ENCODE data around the gene DNASE1L2.

The DNASE1L2 gene

DNA sequence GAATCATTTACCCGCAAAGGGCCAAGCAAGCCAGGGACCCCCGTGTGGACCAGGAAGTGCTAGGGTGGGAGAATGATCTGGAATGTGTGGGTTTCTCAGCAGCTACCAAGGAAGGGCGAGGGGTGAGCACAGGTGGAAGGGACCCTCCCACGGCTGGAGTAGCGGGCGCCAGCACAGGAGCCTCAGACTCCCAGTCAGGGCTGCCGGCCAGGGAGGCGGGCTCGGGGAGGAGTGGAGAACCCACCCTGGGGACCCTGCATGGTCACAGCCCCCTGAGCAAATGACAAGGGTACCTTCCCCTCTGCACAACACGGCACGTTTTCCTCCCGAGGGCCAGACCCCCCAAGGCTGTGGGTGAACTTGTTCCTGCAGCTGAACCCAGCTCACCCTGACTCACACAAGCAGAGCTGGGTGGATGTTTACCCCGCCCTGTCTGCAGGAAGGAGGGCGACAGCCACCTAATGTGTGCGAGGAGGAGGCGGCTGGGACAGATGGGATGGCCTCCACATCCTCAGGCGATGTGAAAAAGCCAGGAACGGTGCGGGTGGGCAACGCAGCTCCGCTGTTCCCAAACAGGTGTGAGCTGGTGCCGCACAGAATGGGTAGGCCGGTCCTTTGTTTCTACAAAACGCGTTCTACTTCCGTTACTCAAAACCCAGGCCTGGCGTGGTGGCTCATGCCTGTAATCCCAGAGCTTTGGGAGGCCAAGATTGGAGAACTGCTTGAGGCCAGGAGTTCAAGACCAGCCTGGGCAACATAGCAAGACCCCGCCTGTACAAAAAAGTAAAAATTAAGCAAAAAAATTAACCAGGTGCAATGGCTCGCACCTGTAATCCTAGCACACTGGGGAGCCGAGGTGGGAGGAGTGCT, 8.9 kb downstream of the DNASE1L2 start:
- Histone ChIP-seq H4K8ac (ENCODE audit: low read length) (no peak overlapping the region), H2BK120ac (ENCODE audit: low read depth, low read length) (no peak overlapping the region), H3K27me3 (ENCODE audit: control insufficient read depth in 1 of 2, insufficient read depth in 1 of 2, low read length in 2 of 2) (no peaks in the 10 kb centered on the region), H2BK5ac (ENCODE audit: low read depth, low read length, poor library complexity, severe bottlenecking) (no peak overlapping the region), H3K4me1 (ENCODE audit: control insufficient read depth, insufficient read depth, low read depth, low read length) (peaks cover 3% of the 10 kb centered on the region), H3K27ac (ENCODE audit: low read length, poor library complexity, severe bottlenecking) (no peak overlapping the region), H3K23ac (ENCODE audit: low read length in 2 of 2) (no peak overlapping the region), H3K4me2 (ENCODE audit: low read length, poor library complexity, severe bottlenecking) (no peak overlapping the region), H2AFZ (ENCODE audit: low read depth, low read length) (no peak overlapping the region), H2AK5ac (ENCODE audit: low read length, severe bottlenecking) (no peak overlapping the region), H3K18ac (ENCODE audit: low read depth in 1 of 2, low read length in 2 of 2) (no peak overlapping the region), H3K36me3 (ENCODE audit: control insufficient read depth in 1 of 2, insufficient read depth in 2 of 2, low read depth in 1 of 2, low read length in 2 of 2) (peaks cover 46 to 48% of the 10 kb centered on the region in 2 experiments), H3K14ac (ENCODE audit: low read length in 2 of 2) (no peak overlapping the region), H4K91ac (ENCODE audit: low read length) (no peak overlapping the region), H3K4me3 (ENCODE audit: insufficient read depth in 1 of 2, low read depth in 1 of 2, low read length in 2 of 2) (no peak overlapping the region), H3K9me3 (ENCODE audit: control insufficient read depth, low read length) (no peaks in the 10 kb centered on the region), H2BK15ac (ENCODE audit: low read depth, poor library complexity, severe bottlenecking) (no peak overlapping the region), H3K4ac (ENCODE audit: low read depth in 1 of 2, low read length in 2 of 2) (no peak overlapping the region), H2BK12ac (ENCODE audit: low read length in 2 of 2) (no peak overlapping the region), H3K79me1 (replicated peaks; ENCODE audit: low read length, poor library complexity, severe bottlenecking) (peaks cover 27% of the 10 kb centered on the region), H3K9ac (ENCODE audit: low read length) (no peak overlapping the region)
- WGBS: 94% methylated on average over 30 of the region's 30 CpGs
- no peak for DNase-seq

GRCh38 chr16:2246301-2246885, 10.1 kb downstream of the DNASE1L2 start:
- no peak for DNase-seq
- no peak overlapping the region for H3K4me2 ChIP-seq (ENCODE audit: low read length, poor library complexity, severe bottlenecking)
- H2AFZ ChIP-seq (ENCODE audit: low read depth, low read length): no peak overlapping the region
- no peak overlapping the region for H2AK5ac ChIP-seq (ENCODE audit: low read length, severe bottlenecking)
- H3K79me1 ChIP-seq (replicated peaks; ENCODE audit: low read length, poor library complexity, severe bottlenecking): peaks cover 27% of the 10 kb centered on the region
- H3K9me3 ChIP-seq (ENCODE audit: control insufficient read depth, low read length): no peaks in the 10 kb centered on the region
- no peak overlapping the region for H3K9ac ChIP-seq (ENCODE audit: low read length)
- no peak overlapping the region for H3K27ac ChIP-seq (ENCODE audit: low read length, poor library complexity, severe bottlenecking)
- no peak overlapping the region for H3K18ac ChIP-seq (ENCODE audit: low read depth in 1 of 2, low read length in 2 of 2)
- H3K4ac ChIP-seq (ENCODE audit: low read depth in 1 of 2, low read length in 2 of 2): no peak overlapping the region
- 98% methylated on average over 18 of the region's 18 CpGs for WGBS
- no peak overlapping the region for H3K4me3 ChIP-seq (ENCODE audit: insufficient read depth in 1 of 2, low read depth in 1 of 2, low read length in 2 of 2)
- no peak overlapping the region for H2BK15ac ChIP-seq (ENCODE audit: low read depth, poor library complexity, severe bottlenecking)
- no peak overlapping the region for H2BK5ac ChIP-seq (ENCODE audit: low read depth, low read length, poor library complexity, severe bottlenecking)
- H4K91ac ChIP-seq (ENCODE audit: low read length): no peak overlapping the region
- no peaks in the 10 kb centered on the region for H3K27me3 ChIP-seq (ENCODE audit: control insufficient read depth in 1 of 2, insufficient read depth in 1 of 2, low read length in 2 of 2)
- H3K23ac ChIP-seq (ENCODE audit: low read length in 2 of 2): no peak overlapping the region
- no peak overlapping the region for H4K8ac ChIP-seq (ENCODE audit: low read length)
- H3K36me3 ChIP-seq (ENCODE audit: control insufficient read depth in 1 of 2, insufficient read depth in 2 of 2, low read depth in 1 of 2, low read length in 2 of 2): peaks cover 46 to 48% of the 10 kb centered on the region in 2 experiments
- no peak overlapping the region for H2BK120ac ChIP-seq (ENCODE audit: low read depth, low read length)
- no peak overlapping the region for H2BK12ac ChIP-seq (ENCODE audit: low read length in 2 of 2)
- peaks cover 8% of the 10 kb centered on the region for H3K4me1 ChIP-seq (ENCODE audit: control insufficient read depth, insufficient read depth, low read depth, low read length)
- H3K14ac ChIP-seq (ENCODE audit: low read length in 2 of 2): no peak overlapping the region

DNA sequence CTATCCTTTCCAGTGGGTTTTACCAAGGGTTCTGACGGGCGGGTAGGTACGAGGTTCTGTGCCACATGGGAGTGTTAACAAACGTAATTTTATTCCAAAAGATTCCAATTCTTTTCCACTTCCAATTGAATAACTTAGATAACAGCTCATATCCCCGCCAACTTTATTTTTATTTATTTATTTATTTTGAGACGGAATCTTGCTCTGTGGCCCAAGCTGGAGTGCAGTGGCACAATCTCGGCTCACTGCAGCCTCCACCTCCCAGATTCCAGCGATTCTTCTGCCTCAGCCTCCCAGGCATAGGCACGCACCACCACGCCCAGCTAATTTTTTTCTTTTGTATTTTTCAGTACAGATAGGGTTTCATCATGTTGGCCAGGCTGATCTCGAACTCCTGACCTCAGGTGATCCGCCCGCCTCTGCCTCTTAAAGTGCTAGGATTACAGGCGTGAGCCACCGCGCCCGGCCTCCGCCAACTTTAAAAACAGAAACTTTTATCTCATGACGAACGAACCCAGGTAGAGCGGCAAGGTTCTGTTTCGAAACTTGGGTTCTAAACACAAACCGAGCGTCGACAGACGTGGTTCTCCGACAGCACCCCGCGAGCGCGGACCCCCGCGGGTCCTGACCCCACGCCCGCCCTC, 14.5 kb downstream of the DNASE1L2 start:
- peak overlapping the region; percentile 76 to 82 for H3K4me3 ChIP-seq (ENCODE audit: insufficient read depth in 1 of 2, low read depth in 1 of 2, low read length in 2 of 2)

More for the DNA sequence above, 14.5 kb downstream of the DNASE1L2 start:
- Histone ChIP-seq H3K18ac (ENCODE audit: low read depth in 1 of 2, low read length in 2 of 2) (peak overlapping the region; percentile 43 to 67), H4K91ac (ENCODE audit: low read length) (no peak overlapping the region), H2BK15ac (ENCODE audit: low read depth, poor library complexity, severe bottlenecking) (peak overlapping the region; percentile 48), H3K27me3 (ENCODE audit: control insufficient read depth in 1 of 2, insufficient read depth in 1 of 2, low read length in 2 of 2) (no peaks in the 10 kb centered on the region), H4K8ac (ENCODE audit: low read length) (no peak overlapping the region), H2BK120ac (ENCODE audit: low read depth, low read length) (peak overlapping the region; percentile 77), H3K4ac (ENCODE audit: low read depth in 1 of 2, low read length in 2 of 2) (peak overlapping the region in 1 of 2 experiments; percentile 47), H2AK5ac (ENCODE audit: low read length, severe bottlenecking) (no peak overlapping the region), H3K4me1 (ENCODE audit: control insufficient read depth, insufficient read depth, low read depth, low read length) (peaks cover 16% of the 10 kb centered on the region), H2AFZ (ENCODE audit: low read depth, low read length) (no peak overlapping the region), H3K23ac (ENCODE audit: low read length in 2 of 2) (no peak overlapping the region), H3K36me3 (ENCODE audit: control insufficient read depth in 1 of 2, insufficient read depth in 2 of 2, low read depth in 1 of 2, low read length in 2 of 2) (peaks cover 45 to 50% of the 10 kb centered on the region in 2 experiments), H3K79me1 (replicated peaks; ENCODE audit: low read length, poor library complexity, severe bottlenecking) (peaks cover 20% of the 10 kb centered on the region), H2BK12ac (ENCODE audit: low read length in 2 of 2) (no peak overlapping the region), H2BK5ac (ENCODE audit: low read depth, low read length, poor library complexity, severe bottlenecking) (no peak overlapping the region), H3K14ac (ENCODE audit: low read length in 2 of 2) (no peak overlapping the region), H3K9me3 (ENCODE audit: control insufficient read depth, low read length) (no peaks in the 10 kb centered on the region), H3K9ac (ENCODE audit: low read length) (peak overlapping the region; percentile 89), H3K27ac (ENCODE audit: low read length, poor library complexity, severe bottlenecking) (peak overlapping the region; percentile 56), H3K4me2 (ENCODE audit: low read length, poor library complexity, severe bottlenecking) (peak overlapping the region; percentile 65)
- 5% methylated on average over 30 of the region's 35 CpGs for WGBS
- DNase-seq: peak; percentile 34
